Keratinocyte (primary cell): ENCODE measurements around the gene KDELR1. TPM values are rescaled to one million over a fixed set of nuclear protein-coding genes. Genes with fewer than 3 reads are reported as not detected.
A peak's percentile ranks its signal among the peaks of the same experiment; 100 is the strongest.

ENCODE experiments used
- DNase-seq: peaks from one replicate; pipeline ENCODE4 v3.0.0-alpha.2; 2011; ENCODE audit warnings: low read depth, missing footprints, low spot score
- FAIRE-seq: peaks from 2 replicates; lab custom pipeline; 2011; peaks lifted over from hg19 to GRCh38; lab: Jason Lieb, UNC
- H2AFZ ChIP-seq: 2 replicates; pipeline ENCODE4 v1.6.0; 2012; ENCODE audit warnings: low read length, control low read depth, inconsistent platforms; ENCODE audit not compliant: control insufficient read depth
- H3K27ac ChIP-seq: 2 replicates; pipeline ENCODE4 v1.5.1; 2011; ENCODE audit warnings: low read length; ENCODE audit not compliant: control insufficient read depth, insufficient read depth
- H3K27me3 ChIP-seq: 3 replicates; pipeline ENCODE4 v1.6.0; 2011; ENCODE audit warnings: low read length; ENCODE audit not compliant: control insufficient read depth, insufficient read depth; ENCODE audit errors: extremely low read depth
- H3K36me3 ChIP-seq, 2 experiments: 2 replicates in 1 of 2; 3 replicates in 1 of 2; pipeline ENCODE4 v1.5.1; 2011; ENCODE audit warnings: low read length in 2 of 2, mild to moderate bottlenecking in 1 of 2; ENCODE audit not compliant: control insufficient read depth in 2 of 2, insufficient read depth in 2 of 2; ENCODE audit errors: extremely low read depth in 1 of 2
- H3K4me1 ChIP-seq: 3 replicates; pipeline ENCODE4 v1.5.1; 2011; ENCODE audit warnings: low read length; ENCODE audit not compliant: control insufficient read depth, insufficient read depth; ENCODE audit errors: extremely low read depth
- H3K4me2 ChIP-seq: 3 replicates; pipeline ENCODE4 v1.6.0; 2011; ENCODE audit warnings: low read depth, low read length; ENCODE audit not compliant: control insufficient read depth, insufficient read depth; ENCODE audit errors: extremely low read depth
- H3K4me3 ChIP-seq, 3 experiments: fragments of 200-600 bp in 1 of 3; sonication (generic) in 1 of 3; 2 replicates in 2 of 3; 3 replicates in 1 of 3; pipeline ENCODE4 v1.5.1; 2011 to 2016; ENCODE audit warnings: low read length in 3 of 3, mild to moderate bottlenecking in 3 of 3, control low read depth in 2 of 3, inconsistent platforms in 1 of 3, low read depth in 1 of 3, mixed read lengths in 1 of 3, mixed run types in 1 of 3, moderate library complexity in 1 of 3; ENCODE audit not compliant: control insufficient read depth in 2 of 3, insufficient read depth in 2 of 3; ENCODE audit errors: extremely low read depth in 1 of 3
- H3K79me2 ChIP-seq: 2 replicates; pipeline ENCODE4 v1.6.0; 2012; ENCODE audit warnings: low read length; ENCODE audit not compliant: control insufficient read depth, insufficient read depth
- H3K9ac ChIP-seq: 3 replicates; pipeline ENCODE4 v1.6.0; 2011; ENCODE audit warnings: low read length; ENCODE audit not compliant: control insufficient read depth, insufficient read depth; ENCODE audit errors: extremely low read depth
- H3K9me1 ChIP-seq: 3 replicates; pipeline ENCODE4 v1.6.0; 2011; ENCODE audit warnings: low read length; ENCODE audit not compliant: control insufficient read depth, insufficient read depth; ENCODE audit errors: extremely low read depth
- H3K9me3 ChIP-seq: 2 replicates; pipeline ENCODE4 v1.5.1; 2012; ENCODE audit warnings: low read depth, low read length; ENCODE audit not compliant: control insufficient read depth
- H4K20me1 ChIP-seq: 3 replicates; pipeline ENCODE4 v1.6.0; 2011; ENCODE audit warnings: low read length; ENCODE audit not compliant: control insufficient read depth, insufficient read depth; ENCODE audit errors: extremely low read depth
- CTCF ChIP-seq, 3 experiments: IDR thresholded peaks in 1 of 3; conservative IDR thresholded peaks in 1 of 3; optimal IDR thresholded peaks in 1 of 3; 2 replicates in 2 of 3; 3 replicates in 1 of 3; pipeline versions ENCODE3 to v1.5.1; 2011; ENCODE audit warnings: low read length in 3 of 3, mild to moderate bottlenecking in 3 of 3, moderate library complexity in 2 of 3, control low read depth in 1 of 3, inconsistent platforms in 1 of 3; ENCODE audit not compliant: insufficient read depth in 2 of 3; ENCODE audit errors: extremely low read depth in 1 of 3
- EZH2 ChIP-seq: IDR thresholded peaks from one replicate; pipeline ENCODE4 v1.6.1; 2012; ENCODE audit warnings: inconsistent platforms, mild to moderate bottlenecking, low read length, moderate library complexity
- dilution Hi-C: fragments of 300-500 bp; cut with MboI; formaldehyde crosslinking; loops from one replicate; pipeline ENCODE4 v1.7.0; 2020; ENCODE audit warnings: low sequenced_read_pairs; ENCODE audit not compliant: extremely low pct_ligation_motif_present
- polyA plus RNA-seq, 5 experiments: library from polyadenylated mRNA; depleted of rRNA in 3 of 5; stranded (reverse) in 3 of 5; stranded (forward) in 1 of 5; unstranded in 1 of 5; fragments of >200 nt; gene quantifications; 1 replicate in 1 of 5; 2 replicates in 3 of 5; 3 replicates in 1 of 5; pipeline versions ENCODE4 v1.2.1 to v1.2.3, GENCODE V29; 2011 to 2012; ENCODE audit warnings: missing spikeins in 2 of 5, low read depth in 1 of 5, low replicate concordance in 1 of 5

The KDELR1 gene
- polyA plus RNA-seq, 1 donor (not counting 4 experiments of a cell fraction or from before 2014, with no cell fraction given) = 105 TPM

DNA sequence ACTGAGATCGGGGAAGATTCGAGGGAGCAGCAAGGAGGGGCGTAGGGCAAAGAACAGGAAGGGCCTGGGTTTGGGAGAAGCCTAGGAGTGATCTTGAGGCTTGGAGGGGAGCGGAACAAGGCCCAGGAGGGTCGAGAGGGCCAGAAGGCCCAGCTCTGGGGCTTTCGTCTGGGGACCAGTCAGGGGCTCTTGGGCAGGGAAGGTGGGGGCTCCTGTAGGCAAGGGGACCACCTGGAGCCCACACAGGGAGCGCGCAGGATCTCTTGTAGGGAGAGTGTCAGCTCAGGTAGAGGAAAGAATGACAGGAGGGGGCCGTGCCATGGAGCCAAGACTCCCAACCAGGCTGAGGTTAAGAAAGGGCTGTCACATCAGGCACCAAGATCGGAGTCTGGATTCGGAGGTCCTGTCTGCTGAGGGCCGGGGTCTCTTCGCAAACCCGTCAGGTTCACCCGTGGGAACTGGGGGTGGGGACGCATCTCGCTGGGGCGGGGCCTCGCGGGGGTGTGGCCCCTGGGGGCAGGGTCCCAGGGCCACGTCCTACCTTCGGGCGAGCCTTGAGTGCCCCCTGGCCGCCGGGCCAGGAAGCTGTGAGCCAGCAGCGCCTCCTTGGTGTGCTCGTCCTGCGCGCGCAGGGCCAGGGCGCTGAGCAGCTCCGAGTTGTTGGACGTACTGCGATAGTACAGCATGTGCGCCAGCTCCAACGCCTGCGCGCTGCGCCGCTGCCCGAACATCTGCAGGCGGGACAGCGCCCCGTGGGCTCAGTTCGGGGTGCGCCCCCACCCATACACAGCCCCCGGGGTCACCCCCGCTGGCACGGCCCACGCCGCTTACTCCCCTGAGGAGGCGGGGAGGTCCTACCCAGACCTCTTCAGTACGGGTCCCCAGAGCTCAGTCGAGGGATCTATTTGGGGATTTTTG is 57.6 kb downstream of the KDELR1 start:
- Histone ChIP-seq H3K4me2 (peak overlapping the region; percentile 98), H4K20me1 (no peaks in the 10 kb centered on the region), H3K9ac (peak overlapping the region; percentile 80), H3K36me3 (peaks cover 0 to 3% of the 10 kb centered on the region in 2 experiments), H3K4me1 (peaks cover 29% of the 10 kb centered on the region), H3K4me3 (peak overlapping the region; percentile 41 to 86 (median 77)), H3K27ac (peak overlapping the region; percentile 86), H2AFZ (peak overlapping the region; percentile 74), H3K79me2 (no peaks in the 10 kb centered on the region), H3K9me1 (no peaks in the 10 kb centered on the region), H3K27me3 (no peaks in the 10 kb centered on the region), H3K9me3 (no peaks in the 10 kb centered on the region)
- DNase-seq (peak; percentile 69), FAIRE-seq (no peak)
- dilution Hi-C loops = no loop called here
- TF ChIP-seq EZH2 (no peak), CTCF (optimal IDR thresholded peaks at IDR 0.05 in 1 of 3, IDR thresholded peaks at IDR 0.05 in 1 of 3, conservative IDR thresholded peaks at IDR 0.05 in 1 of 3; ENCODE audit: extremely low read depth in 1 of 3, insufficient read depth in 2 of 3, low read length in 3 of 3) (peak; percentile 68 to 96 (median 93))

GRCh38 chr19:48332662-48333466 is 58.5 kb downstream of the KDELR1 start:
- H3K27ac ChIP-seq = peak overlapping the region; percentile 86
- no peaks in the 10 kb centered on the region for H4K20me1 ChIP-seq
- no peaks in the 10 kb centered on the region for H3K27me3 ChIP-seq
- peak overlapping the region; percentile 98 for H3K4me2 ChIP-seq
- peak overlapping the region; percentile 71 for H2AFZ ChIP-seq
- FAIRE-seq = peak; percentile 89
- H3K36me3 ChIP-seq = peaks cover 0 to 3% of the 10 kb centered on the region in 2 experiments
- H3K4me3 ChIP-seq = peak overlapping the region; percentile 41 to 86 (median 77)
- TF ChIP-seq CTCF (optimal IDR thresholded peaks at IDR 0.05 in 1 of 3, IDR thresholded peaks at IDR 0.05 in 1 of 3, conservative IDR thresholded peaks at IDR 0.05 in 1 of 3; ENCODE audit: extremely low read depth in 1 of 3, insufficient read depth in 2 of 3, low read length in 3 of 3) (no peak), EZH2 (no peak)
- dilution Hi-C loops = no loop called here
- no peaks in the 10 kb centered on the region for H3K9me3 ChIP-seq
- peaks cover 29% of the 10 kb centered on the region for H3K4me1 ChIP-seq
- no peaks in the 10 kb centered on the region for H3K79me2 ChIP-seq
- no peaks in the 10 kb centered on the region for H3K9me1 ChIP-seq
- DNase-seq = peak; percentile 99
- H3K9ac ChIP-seq = peak overlapping the region; percentile 80

Other genes with a start within 250 kb of the KDELR1 start
- gene LIG1, start 221.2 kb downstream of the KDELR1 start, polyA plus RNA-seq = 10.6 to 19.0 TPM (median 16.5 TPM) in 3 replicates
- 0.28 to 0.46 TPM (median 0.41 TPM) in 3 replicates for gene ZSWIM9, start 220.9 kb downstream of the KDELR1 start, polyA plus RNA-seq
- gene CARD8, start 135.6 kb downstream of the KDELR1 start, polyA plus RNA-seq = 5.0 to 6.2 TPM (median 5.2 TPM) in 3 replicates
- 0.23 to 0.45 TPM (median 0.27 TPM) in 3 replicates for gene ZNF114, start 121.5 kb downstream of the KDELR1 start, polyA plus RNA-seq
- gene EMP3, start 66.0 kb downstream of the KDELR1 start, polyA plus RNA-seq = 177 to 217 TPM (median 195 TPM) in 3 replicates
- 2.5 to 2.9 TPM (median 2.7 TPM) in 3 replicates for gene TMEM143, start 27.6 kb downstream of the KDELR1 start, polyA plus RNA-seq
- gene SYNGR4, start 27.2 kb downstream of the KDELR1 start, polyA plus RNA-seq = not detected in 3 replicates
- 0.01 to 0.14 TPM (median 0.04 TPM) in 3 replicates for gene GRIN2D, start 2.1 kb upstream of the KDELR1 start, polyA plus RNA-seq
- gene GRWD1, start 54.4 kb upstream of the KDELR1 start, polyA plus RNA-seq = 23.0 to 35.4 TPM (median 26.1 TPM) in 3 replicates
- 0.34 to 0.46 TPM (median 0.39 TPM) in 3 replicates for gene KCNJ14, start 64.0 kb upstream of the KDELR1 start, polyA plus RNA-seq
- gene CYTH2, start 77.8 kb upstream of the KDELR1 start, polyA plus RNA-seq = 27.0 to 33.5 TPM (median 32.2 TPM) in 3 replicates
- 0.51 to 0.76 TPM (median 0.68 TPM) in 3 replicates for gene LMTK3, start 120.3 kb upstream of the KDELR1 start, polyA plus RNA-seq
- 6.0 to 10.2 TPM (median 8.9 TPM) in 3 replicates for gene SULT2B1, start 160.6 kb upstream of the KDELR1 start, polyA plus RNA-seq
- gene SPACA4, start 215.2 kb upstream of the KDELR1 start, polyA plus RNA-seq = 0.08 TPM in 1 of 3 replicates, not detected in the others
- gene FAM83E, start 223.5 kb upstream of the KDELR1 start, polyA plus RNA-seq = 0.06 to 0.31 TPM (median 0.17 TPM) in 3 replicates
- gene RPL18, start 227.6 kb upstream of the KDELR1 start, polyA plus RNA-seq = 1,010 to 1,534 TPM (median 1,015 TPM) in 3 replicates
- gene SPHK2, start 228.0 kb upstream of the KDELR1 start, polyA plus RNA-seq = 2.8 to 3.8 TPM (median 3.4 TPM) in 3 replicates
- 0.79 to 2.0 TPM (median 1.0 TPM) in 3 replicates for gene DBP, start 245.8 kb upstream of the KDELR1 start, polyA plus RNA-seq